ENCODE results near the gene ACOT6.
"Not testable (repeated sequence)": the region's sequence is repeated elsewhere in the genome, so short reads cannot be mapped to it uniquely, and the experiment has no call there.

Gene ACOT6

DNA sequence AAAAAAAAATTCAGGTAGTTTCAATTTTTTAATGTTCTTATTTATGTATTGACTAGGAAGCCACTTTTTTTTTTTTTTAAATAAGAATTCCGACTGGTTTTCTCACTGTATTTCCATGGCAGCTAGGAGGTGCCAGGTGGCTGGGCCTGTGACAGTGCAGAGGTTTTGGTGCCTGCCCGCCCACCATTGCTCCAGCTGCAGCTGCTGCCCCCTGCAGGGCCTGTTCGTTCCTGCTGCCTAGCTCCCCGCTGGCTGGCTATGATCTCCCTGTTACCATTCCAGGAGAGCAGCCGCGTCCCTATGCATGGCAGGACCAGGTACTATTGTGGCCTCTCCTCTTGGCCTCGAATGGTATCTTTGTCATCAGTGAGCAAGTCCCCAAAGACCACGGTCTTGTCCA lies 41.4 kb upstream of the ACOT6 start:
- not testable (repeated sequence) for H2BK120ac ChIP-seq (ENCODE audit: low read depth, low read length); H3K23ac ChIP-seq (ENCODE audit: low read depth, low read length, poor library complexity); DNase-seq (ENCODE audit: low spot score); H2AK5ac ChIP-seq (ENCODE audit: low read depth, low read length); H3K27ac ChIP-seq (replicated peaks; ENCODE audit: low read length); H3K9ac ChIP-seq (ENCODE audit: low read depth, low read length, poor library complexity); H3K14ac ChIP-seq (ENCODE audit: low read length); H3K9me3 ChIP-seq (replicated peaks in 1 of 2; ENCODE audit: control insufficient read depth in 2 of 2, insufficient read depth in 1 of 2, low read depth in 1 of 2, low read length in 2 of 2); H2BK12ac ChIP-seq (ENCODE audit: low read length); H2AFZ ChIP-seq (ENCODE audit: low read length); H3K27me3 ChIP-seq (ENCODE audit: control insufficient read depth in 3 of 3, insufficient read depth in 3 of 3, low read depth in 1 of 3, low read length in 3 of 3); H2BK5ac ChIP-seq (ENCODE audit: low read length); H3K79me1 ChIP-seq (ENCODE audit: low read depth, low read length); H3K18ac ChIP-seq (ENCODE audit: low read length); H4K8ac ChIP-seq (ENCODE audit: low read depth, low read length); H3K4me2 ChIP-seq (ENCODE audit: insufficient read depth, low read length, poor library complexity, severe bottlenecking); H2BK15ac ChIP-seq (ENCODE audit: low read length); H3K36me3 ChIP-seq (replicated peaks in 1 of 2; ENCODE audit: control insufficient read depth in 2 of 2, insufficient read depth in 2 of 2, low read length in 2 of 2); H3K4me3 ChIP-seq (ENCODE audit: low read length in 2 of 2); H3K4me1 ChIP-seq (ENCODE audit: control insufficient read depth in 2 of 2, insufficient read depth in 1 of 2, low read depth in 1 of 2, low read length in 2 of 2); H3K4ac ChIP-seq (ENCODE audit: low read length); H4K91ac ChIP-seq (ENCODE audit: low read depth, low read length, poor library complexity)
- no CpG with 5 or more reads among the region's 8 CpGs for WGBS, 2 donors (ENCODE audit: extremely low coverage in 2 of 2, insufficient read length in 2 of 2, insufficient replicate concordance in 1 of 2)

GRCh38 chr14:73573034-73573433 lies 39.3 kb upstream of the ACOT6 start:
- not testable (repeated sequence) for H2BK5ac ChIP-seq (ENCODE audit: low read length); H4K91ac ChIP-seq (ENCODE audit: low read depth, low read length, poor library complexity); H4K8ac ChIP-seq (ENCODE audit: low read depth, low read length); H3K27me3 ChIP-seq (ENCODE audit: control insufficient read depth in 3 of 3, insufficient read depth in 3 of 3, low read depth in 1 of 3, low read length in 3 of 3); H3K4me2 ChIP-seq (ENCODE audit: insufficient read depth, low read length, poor library complexity, severe bottlenecking); H3K4ac ChIP-seq (ENCODE audit: low read length); H3K18ac ChIP-seq (ENCODE audit: low read length); H3K14ac ChIP-seq (ENCODE audit: low read length); H3K79me1 ChIP-seq (ENCODE audit: low read depth, low read length); H2AFZ ChIP-seq (ENCODE audit: low read length); H2BK120ac ChIP-seq (ENCODE audit: low read depth, low read length); H3K4me1 ChIP-seq (ENCODE audit: control insufficient read depth in 2 of 2, insufficient read depth in 1 of 2, low read depth in 1 of 2, low read length in 2 of 2); H2AK5ac ChIP-seq (ENCODE audit: low read depth, low read length); H3K4me3 ChIP-seq (ENCODE audit: low read length in 2 of 2); H3K23ac ChIP-seq (ENCODE audit: low read depth, low read length, poor library complexity); DNase-seq (ENCODE audit: low spot score); H3K9ac ChIP-seq (ENCODE audit: low read depth, low read length, poor library complexity); H3K27ac ChIP-seq (replicated peaks; ENCODE audit: low read length); H3K9me3 ChIP-seq (replicated peaks in 1 of 2; ENCODE audit: control insufficient read depth in 2 of 2, insufficient read depth in 1 of 2, low read depth in 1 of 2, low read length in 2 of 2); H3K36me3 ChIP-seq (replicated peaks in 1 of 2; ENCODE audit: control insufficient read depth in 2 of 2, insufficient read depth in 2 of 2, low read length in 2 of 2); H2BK15ac ChIP-seq (ENCODE audit: low read length); H2BK12ac ChIP-seq (ENCODE audit: low read length)
- no CpG with 5 or more reads among the region's 5 CpGs for WGBS, 2 donors (ENCODE audit: extremely low coverage in 2 of 2, insufficient read length in 2 of 2, insufficient replicate concordance in 1 of 2)

- not testable (repeated sequence) for H3K27me3 ChIP-seq (ENCODE audit: control insufficient read depth in 3 of 3, insufficient read depth in 3 of 3, low read depth in 1 of 3, low read length in 3 of 3); H3K23ac ChIP-seq (ENCODE audit: low read depth, low read length, poor library complexity); H3K4me2 ChIP-seq (ENCODE audit: insufficient read depth, low read length, poor library complexity, severe bottlenecking); H3K18ac ChIP-seq (ENCODE audit: low read length); H4K91ac ChIP-seq (ENCODE audit: low read depth, low read length, poor library complexity); H2BK12ac ChIP-seq (ENCODE audit: low read length); H3K9me3 ChIP-seq (replicated peaks in 1 of 2; ENCODE audit: control insufficient read depth in 2 of 2, insufficient read depth in 1 of 2, low read depth in 1 of 2, low read length in 2 of 2); H2BK120ac ChIP-seq (ENCODE audit: low read depth, low read length); DNase-seq (ENCODE audit: low spot score); H3K4ac ChIP-seq (ENCODE audit: low read length); H2AFZ ChIP-seq (ENCODE audit: low read length); H3K27ac ChIP-seq (replicated peaks; ENCODE audit: low read length); H3K4me1 ChIP-seq (ENCODE audit: control insufficient read depth in 2 of 2, insufficient read depth in 1 of 2, low read depth in 1 of 2, low read length in 2 of 2); H3K36me3 ChIP-seq (replicated peaks in 1 of 2; ENCODE audit: control insufficient read depth in 2 of 2, insufficient read depth in 2 of 2, low read length in 2 of 2); H4K8ac ChIP-seq (ENCODE audit: low read depth, low read length); H3K4me3 ChIP-seq (ENCODE audit: low read length in 2 of 2); H2AK5ac ChIP-seq (ENCODE audit: low read depth, low read length); H3K14ac ChIP-seq (ENCODE audit: low read length); H3K9ac ChIP-seq (ENCODE audit: low read depth, low read length, poor library complexity); H2BK5ac ChIP-seq (ENCODE audit: low read length); H2BK15ac ChIP-seq (ENCODE audit: low read length); H3K79me1 ChIP-seq (ENCODE audit: low read depth, low read length)
- whole genome bisulfite sequencing, 2 donors (ENCODE audit: extremely low coverage in 2 of 2, insufficient read length in 2 of 2, insufficient replicate concordance in 1 of 2): no CpG with 5 or more reads among the region's 4 CpGs
Observed at GRCh38 chr14:73573740-73574139, 38.6 kb upstream of the ACOT6 start.

DNA sequence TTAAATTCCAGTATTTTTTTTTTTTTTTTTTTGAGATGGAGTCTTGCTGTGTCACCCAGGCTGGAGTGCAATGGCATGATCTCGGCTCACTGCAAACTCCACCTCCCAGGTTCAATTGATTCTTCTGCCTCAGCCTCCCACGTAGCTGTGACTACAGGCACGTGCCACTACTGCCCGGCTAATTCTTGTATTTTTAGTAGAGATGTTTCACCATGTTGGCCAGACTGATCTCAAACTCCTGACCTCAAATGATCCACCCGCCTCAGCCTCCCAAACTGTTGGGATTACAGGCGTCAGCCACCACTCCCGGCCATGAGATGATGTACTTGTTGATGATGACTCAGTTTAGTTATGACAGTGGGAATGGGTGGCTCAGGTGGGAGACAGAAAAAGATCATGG lies 38.1 kb upstream of the ACOT6 start:
- not testable (repeated sequence) for H3K14ac ChIP-seq (ENCODE audit: low read length); H2BK120ac ChIP-seq (ENCODE audit: low read depth, low read length); H4K91ac ChIP-seq (ENCODE audit: low read depth, low read length, poor library complexity); H2AK5ac ChIP-seq (ENCODE audit: low read depth, low read length); H3K36me3 ChIP-seq (replicated peaks in 1 of 2; ENCODE audit: control insufficient read depth in 2 of 2, insufficient read depth in 2 of 2, low read length in 2 of 2); H4K8ac ChIP-seq (ENCODE audit: low read depth, low read length); H3K79me1 ChIP-seq (ENCODE audit: low read depth, low read length); H3K4ac ChIP-seq (ENCODE audit: low read length); H3K9me3 ChIP-seq (replicated peaks in 1 of 2; ENCODE audit: control insufficient read depth in 2 of 2, insufficient read depth in 1 of 2, low read depth in 1 of 2, low read length in 2 of 2); H2BK5ac ChIP-seq (ENCODE audit: low read length); H2AFZ ChIP-seq (ENCODE audit: low read length); H3K9ac ChIP-seq (ENCODE audit: low read depth, low read length, poor library complexity); H2BK15ac ChIP-seq (ENCODE audit: low read length); H3K4me1 ChIP-seq (ENCODE audit: control insufficient read depth in 2 of 2, insufficient read depth in 1 of 2, low read depth in 1 of 2, low read length in 2 of 2); H3K18ac ChIP-seq (ENCODE audit: low read length); H3K4me3 ChIP-seq (ENCODE audit: low read length in 2 of 2); H3K4me2 ChIP-seq (ENCODE audit: insufficient read depth, low read length, poor library complexity, severe bottlenecking); H3K27ac ChIP-seq (replicated peaks; ENCODE audit: low read length); H3K23ac ChIP-seq (ENCODE audit: low read depth, low read length, poor library complexity); H3K27me3 ChIP-seq (ENCODE audit: control insufficient read depth in 3 of 3, insufficient read depth in 3 of 3, low read depth in 1 of 3, low read length in 3 of 3); DNase-seq (ENCODE audit: low spot score); H2BK12ac ChIP-seq (ENCODE audit: low read length)
- WGBS, 2 donors (ENCODE audit: extremely low coverage in 2 of 2, insufficient read length in 2 of 2, insufficient replicate concordance in 1 of 2): no CpG with 5 or more reads among the region's 7 CpGs
